Stimulated activated CD8-positive, alpha-beta memory T cell treated with anti-CD3 and anti-CD28 coated beads, Interleukin-4, amount 100 ng/mL, for 48 hours (primary cell): ENCODE data around the gene BICD1.
"Not testable (repeated sequence)": the region's sequence is repeated elsewhere in the genome, so short reads cannot be mapped to it uniquely, and the experiment has no call there.

Experiments used
- DNase-seq: peaks from one replicate; pipeline ENCODE4 v3.0.0-alpha.2; 2020

BICD1 gene

GRCh38 chr12:32249777-32250176 lies 143.1 kb downstream of the BICD1 start:
- DNase-seq = no peak

- DNase-seq = no peak
These were observed 145.8 kb downstream of the BICD1 start for GRCh38 chr12:32252199-32253073.

- DNase-seq = no peak
These were observed 146.6 kb downstream of the BICD1 start for GRCh38 chr12:32253154-32253790.

GRCh38 chr12:32254260-32254956 lies 147.8 kb downstream of the BICD1 start:
- DNase-seq = no peak

- DNase-seq = no peak
These were observed 148.9 kb downstream of the BICD1 start for GRCh38 chr12:32255588-32255987.

- DNase-seq = no peak
These were observed 151.2 kb downstream of the BICD1 start for GRCh38 chr12:32257695-32258496.

GRCh38 chr12:32260696-32261095 lies 154.0 kb downstream of the BICD1 start:
- DNase-seq = no peak

- no peak for DNase-seq
These were observed 155.0 kb downstream of the BICD1 start for GRCh38 chr12:32261638-32262037.

GRCh38 chr12:32264961-32265360 lies 158.3 kb downstream of the BICD1 start:
- no peak for DNase-seq

GRCh38 chr12:32265456-32265855 lies 158.8 kb downstream of the BICD1 start:
- DNase-seq = no peak

- no peak for DNase-seq
These were observed 159.3 kb downstream of the BICD1 start for GRCh38 chr12:32265951-32266350.

- DNase-seq = no peak
These were observed 160.1 kb downstream of the BICD1 start for GRCh38 chr12:32266756-32267155.

GRCh38 chr12:32270818-32271710 lies 164.4 kb downstream of the BICD1 start:
- no peak for DNase-seq

GRCh38 chr12:32272465-32272864 lies 165.8 kb downstream of the BICD1 start:
- no peak for DNase-seq

GRCh38 chr12:32273063-32273522 lies 166.4 kb downstream of the BICD1 start:
- DNase-seq = no peak

- DNase-seq = peak; percentile 54
These were observed 167.1 kb downstream of the BICD1 start for GRCh38 chr12:32273712-32274111.

GRCh38 chr12:32274665-32275064 lies 168.0 kb downstream of the BICD1 start:
- DNase-seq = no peak

- DNase-seq = not testable (repeated sequence)
These were observed 168.9 kb downstream of the BICD1 start for GRCh38 chr12:32275520-32275919.

- no peak for DNase-seq
These were observed 171.1 kb downstream of the BICD1 start for GRCh38 chr12:32277774-32278173.

- no peak for DNase-seq
These were observed 174.5 kb downstream of the BICD1 start for GRCh38 chr12:32281098-32281497.

GRCh38 chr12:32284561-32284960 lies 177.9 kb downstream of the BICD1 start:
- DNase-seq = no peak

GRCh38 chr12:32285021-32285420 lies 178.4 kb downstream of the BICD1 start:
- no peak for DNase-seq
